OCI-LY3 (cell line): Measurements from ENCODE around the gene CNGB1.

Experiments
- H2AFZ ChIP-seq: fragments of 200-600, 300-600 bp; shearing (Covaris generic); 2 replicates; pipeline ENCODE4 v1.6.0; 2014; ENCODE audit warnings: antibody characterized with exemption, low read depth, low read length
- H3K27ac ChIP-seq: fragments of 200-600, 300-600 bp; sonication (generic); 2 replicates; pipeline ENCODE4 v1.5.1; 2014; ENCODE audit warnings: mild to moderate bottlenecking, low read length, moderate library complexity, mixed read lengths
- H3K27me3 ChIP-seq: fragments of 200-600, 300-600 bp; sonication (generic); 2 replicates; pipeline ENCODE4 v1.6.1; 2014; ENCODE audit warnings: low read depth, low read length, mixed read lengths
- H3K36me3 ChIP-seq: fragments of 200-600, 300-600 bp; sonication (generic); replicated peaks from 2 replicates; pipeline ENCODE3; 2014; ENCODE audit warnings: low read depth, low read length, mixed read lengths
- H3K4me1 ChIP-seq: fragments of 300-600, 200-600 bp; sonication (generic); 2 replicates; pipeline ENCODE4 v1.6.1; 2014; ENCODE audit warnings: low read length, mixed read lengths
- H3K4me2 ChIP-seq: fragments of 200-600, 300-600 bp; sonication (generic); 2 replicates; pipeline ENCODE4 v1.6.1; 2014; ENCODE audit warnings: low read length, mixed read lengths
- H3K4me3 ChIP-seq: fragments of 300-600, 200-600 bp; sonication (generic); 2 replicates; pipeline ENCODE4 v1.5.1; 2014; ENCODE audit warnings: antibody characterized with exemption, mild to moderate bottlenecking, low read length, moderate library complexity
- H3K79me2 ChIP-seq: fragments of 300-600, 200-600 bp; shearing (Covaris generic); 2 replicates; pipeline ENCODE4 v1.6.1; 2014; ENCODE audit warnings: mild to moderate bottlenecking, low read length, mixed read lengths
- H3K9ac ChIP-seq: fragments of 300-600, 200-600 bp; shearing (Covaris generic); 2 replicates; pipeline ENCODE4 v1.6.0; 2014; ENCODE audit warnings: mild to moderate bottlenecking, low read length, moderate library complexity
- H3K9me3 ChIP-seq: fragments of 200-600, 300-600 bp; shearing (Covaris generic); 2 replicates; pipeline ENCODE4 v1.6.1; 2014; ENCODE audit warnings: low read length, mixed read lengths; ENCODE audit not compliant: insufficient read depth
- H4K20me1 ChIP-seq: fragments of 200-600, 300-600 bp; sonication (generic); 2 replicates; pipeline ENCODE4 v1.6.1; 2016; ENCODE audit warnings: low read length, mixed read lengths; ENCODE audit not compliant: insufficient read depth
- EZH2phosphoT487 ChIP-seq: fragments of 200-600 bp; shearing (Covaris generic); IDR thresholded peaks from 2 replicates; pipeline ENCODE4 v1.6.1; 2018; ENCODE audit warnings: antibody characterized with exemption, mixed run types, low read depth
- TF ChIP-seq, protein P1 (sequence below): fragments of 200-600, 300-600 bp; sonication (generic); IDR thresholded peaks from 2 replicates; pipeline ENCODE4 v1.5.1; 2014; ENCODE audit warnings: antibody characterized with exemption, low read length, low read depth

CNGB1 gene

DNA sequence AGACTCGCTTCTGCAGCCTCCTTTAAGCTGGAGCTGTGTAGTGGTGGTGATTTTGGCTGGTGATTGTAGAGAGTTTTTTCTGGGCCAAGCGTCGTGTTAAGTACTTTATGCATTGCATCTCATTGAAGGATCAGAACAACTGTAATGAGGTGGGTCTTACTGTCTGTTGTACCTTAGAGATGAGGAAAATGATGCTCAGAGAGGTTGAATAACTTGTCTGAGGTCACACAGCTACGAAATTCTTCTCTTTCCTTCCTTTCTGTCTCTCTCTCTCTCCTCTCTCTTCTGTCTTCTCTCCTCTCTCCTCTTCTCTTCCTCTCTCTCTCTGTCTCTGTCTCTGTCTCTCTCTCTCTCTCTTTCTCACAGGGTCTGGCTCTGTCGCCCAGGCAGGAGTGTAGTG is 82.8 kb downstream of the CNGB1 start:
- H3K27ac ChIP-seq, result no peak overlapping the region
- H3K36me3 ChIP-seq, result no peaks in the 10 kb centered on the region
- no peak overlapping the region for H3K4me2 ChIP-seq
- no peaks in the 10 kb centered on the region for H3K9me3 ChIP-seq
- H3K4me1 ChIP-seq, result no peaks in the 10 kb centered on the region
- no peak overlapping the region for H2AFZ ChIP-seq
- H3K9ac ChIP-seq, result no peak overlapping the region
- no peak overlapping the region for H3K4me3 ChIP-seq
- TF ChIP-seq EZH2phosphoT487, result no peak
- TF ChIP-seq, protein P1, sequence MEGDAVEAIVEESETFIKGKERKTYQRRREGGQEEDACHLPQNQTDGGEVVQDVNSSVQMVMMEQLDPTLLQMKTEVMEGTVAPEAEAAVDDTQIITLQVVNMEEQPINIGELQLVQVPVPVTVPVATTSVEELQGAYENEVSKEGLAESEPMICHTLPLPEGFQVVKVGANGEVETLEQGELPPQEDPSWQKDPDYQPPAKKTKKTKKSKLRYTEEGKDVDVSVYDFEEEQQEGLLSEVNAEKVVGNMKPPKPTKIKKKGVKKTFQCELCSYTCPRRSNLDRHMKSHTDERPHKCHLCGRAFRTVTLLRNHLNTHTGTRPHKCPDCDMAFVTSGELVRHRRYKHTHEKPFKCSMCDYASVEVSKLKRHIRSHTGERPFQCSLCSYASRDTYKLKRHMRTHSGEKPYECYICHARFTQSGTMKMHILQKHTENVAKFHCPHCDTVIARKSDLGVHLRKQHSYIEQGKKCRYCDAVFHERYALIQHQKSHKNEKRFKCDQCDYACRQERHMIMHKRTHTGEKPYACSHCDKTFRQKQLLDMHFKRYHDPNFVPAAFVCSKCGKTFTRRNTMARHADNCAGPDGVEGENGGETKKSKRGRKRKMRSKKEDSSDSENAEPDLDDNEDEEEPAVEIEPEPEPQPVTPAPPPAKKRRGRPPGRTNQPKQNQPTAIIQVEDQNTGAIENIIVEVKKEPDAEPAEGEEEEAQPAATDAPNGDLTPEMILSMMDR, result no peak
- H3K27me3 ChIP-seq, result peaks cover 52% of the 10 kb centered on the region
- H4K20me1 ChIP-seq, result no peaks in the 10 kb centered on the region
- no peaks in the 10 kb centered on the region for H3K79me2 ChIP-seq

DNA sequence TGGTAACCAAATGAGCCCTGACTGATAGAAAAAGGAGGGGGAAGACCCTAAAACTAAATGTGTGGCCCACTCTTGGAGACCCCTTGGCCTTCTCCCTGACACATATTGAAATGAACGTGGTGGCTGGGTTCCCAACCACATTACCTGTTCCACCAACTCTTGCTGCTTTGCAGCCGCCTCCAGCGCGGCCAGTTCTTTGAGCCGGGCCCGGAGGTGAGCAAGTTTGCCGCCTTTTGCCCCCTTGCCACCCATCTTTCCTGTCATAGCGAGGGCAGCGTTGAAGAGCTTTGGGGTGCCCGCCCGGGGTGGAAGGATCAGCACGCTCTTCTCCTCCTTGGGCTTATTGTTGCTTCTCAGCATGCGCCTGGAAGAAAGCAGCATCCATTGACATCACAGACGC is 83.2 kb downstream of the CNGB1 start:
- H3K27ac ChIP-seq, result no peak overlapping the region
- no peaks in the 10 kb centered on the region for H3K36me3 ChIP-seq
- H3K27me3 ChIP-seq, result peaks cover 52% of the 10 kb centered on the region
- H3K4me1 ChIP-seq, result no peaks in the 10 kb centered on the region
- H3K4me2 ChIP-seq, result no peak overlapping the region
- H3K79me2 ChIP-seq, result no peaks in the 10 kb centered on the region
- no peak overlapping the region for H2AFZ ChIP-seq
- TF ChIP-seq EZH2phosphoT487, result no peak
- TF ChIP-seq, protein P1, result no peak
- no peak overlapping the region for H3K9ac ChIP-seq
- no peaks in the 10 kb centered on the region for H3K9me3 ChIP-seq
- H3K4me3 ChIP-seq, result no peak overlapping the region
- H4K20me1 ChIP-seq, result no peaks in the 10 kb centered on the region

DNA sequence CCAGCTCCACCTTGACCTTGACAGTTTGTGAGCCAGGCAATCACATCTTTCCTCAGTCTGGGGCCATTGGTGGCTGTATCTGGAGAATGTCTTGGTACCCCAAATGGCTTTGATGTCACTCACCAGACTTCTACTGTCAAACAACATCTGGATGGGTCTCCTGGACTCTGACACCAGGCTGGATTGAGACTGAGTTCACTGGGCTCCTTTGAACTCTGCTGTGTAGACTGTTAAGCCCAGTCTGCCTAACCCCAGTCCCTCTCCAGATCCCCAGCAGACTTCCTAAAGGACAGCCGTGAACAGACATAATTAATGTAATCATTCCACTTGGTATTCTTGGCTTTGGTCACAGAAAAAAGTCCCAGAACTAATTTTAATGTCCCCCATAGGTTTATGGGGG is 84.5 kb downstream of the CNGB1 start:
- no peak overlapping the region for H3K4me3 ChIP-seq
- H3K9me3 ChIP-seq, result no peaks in the 10 kb centered on the region
- TF ChIP-seq EZH2phosphoT487, result no peak
- no peak overlapping the region for H3K9ac ChIP-seq
- no peaks in the 10 kb centered on the region for H3K4me1 ChIP-seq
- H3K79me2 ChIP-seq, result no peaks in the 10 kb centered on the region
- no peak overlapping the region for H3K4me2 ChIP-seq
- no peak overlapping the region for H2AFZ ChIP-seq
- no peaks in the 10 kb centered on the region for H4K20me1 ChIP-seq
- no peak overlapping the region for H3K27ac ChIP-seq
- no peaks in the 10 kb centered on the region for H3K36me3 ChIP-seq
- H3K27me3 ChIP-seq, result peaks cover 48% of the 10 kb centered on the region

DNA sequence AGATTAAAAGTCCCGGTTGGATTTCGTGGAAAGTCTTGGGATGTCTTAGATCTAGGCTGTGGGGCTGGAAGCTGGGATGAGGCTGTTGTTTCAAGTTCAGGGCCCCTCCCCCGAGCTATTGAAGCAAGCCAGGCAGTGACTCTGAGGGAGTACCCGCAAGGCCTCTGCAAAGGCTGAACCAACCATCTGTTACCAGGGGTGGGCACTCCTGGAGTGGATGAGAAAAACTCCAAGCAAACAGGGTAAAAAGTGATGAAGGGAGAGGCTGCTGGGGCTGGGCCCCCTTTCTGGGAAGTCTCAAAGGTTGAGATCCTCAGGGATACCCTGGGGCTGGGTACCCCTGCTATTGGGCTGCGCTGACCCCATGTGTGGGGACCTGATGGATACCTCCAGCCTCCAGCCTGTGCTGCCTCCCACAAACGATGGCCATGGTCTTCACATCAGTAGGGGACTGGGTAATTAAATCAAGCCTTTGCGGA is 86.2 kb downstream of the CNGB1 start:
- no peak overlapping the region for H3K9ac ChIP-seq
- no peaks in the 10 kb centered on the region for H3K79me2 ChIP-seq
- H3K36me3 ChIP-seq, result no peaks in the 10 kb centered on the region
- peaks cover 33% of the 10 kb centered on the region for H3K27me3 ChIP-seq
- H3K4me1 ChIP-seq, result no peaks in the 10 kb centered on the region
- H3K27ac ChIP-seq, result no peak overlapping the region
- no peaks in the 10 kb centered on the region for H3K9me3 ChIP-seq
- no peaks in the 10 kb centered on the region for H4K20me1 ChIP-seq
- no peak overlapping the region for H3K4me2 ChIP-seq
- H3K4me3 ChIP-seq, result no peak overlapping the region
- TF ChIP-seq EZH2phosphoT487, result no peak
- TF ChIP-seq, protein P1, result no peak
- H2AFZ ChIP-seq, result no peak overlapping the region
